Activated T-cell treated with anti-CD3 and anti-CD28 coated beads, Interleukin-2, amount 50 U/mL, for 72 hours (primary cell): Measurements from ENCODE around the gene GGACT. TPM values are rescaled to one million over a fixed set of nuclear protein-coding genes. Genes with fewer than 3 reads are reported as not detected.

ENCODE experiments used
- ATAC-seq, 2 donors: fragments of 150-1000 bp; cut with Tn5 transposase; replicated peaks in 1 of 2; 2 replicates each; pipeline ENCODE4 v1.10.0; 2021; ENCODE audit warnings: moderate library complexity in 2 of 2, mild to moderate bottlenecking in 1 of 2
- DNase-seq, 2 donors: peaks; one replicate each; pipeline ENCODE4 v3.0.0; 2021 to 2022; ENCODE audit warnings: mixed read lengths in 1 of 2
- H3K27ac Mint-ChIP-seq: one replicate; pipeline ENCODE4 v1.8.0; 2022; ENCODE audit warnings: mild to moderate bottlenecking, moderate library complexity, mixed read lengths
- H3K27me3 Mint-ChIP-seq: one replicate; pipeline ENCODE4 v1.8.0; 2022; ENCODE audit warnings: low read depth, mixed read lengths
- H3K36me3 Mint-ChIP-seq, 2 donors: one replicate each; pipeline ENCODE4 v1.8.0; 2022; ENCODE audit warnings: mixed read lengths in 2 of 2, mild to moderate bottlenecking in 1 of 2; ENCODE audit not compliant: insufficient read depth in 2 of 2
- H3K4me1 Mint-ChIP-seq: one replicate; pipeline ENCODE4 v1.8.0; 2022; ENCODE audit warnings: low read depth, mixed read lengths
- H3K4me3 Mint-ChIP-seq, 2 donors: one replicate each; pipeline ENCODE4 v1.8.0; 2022; ENCODE audit warnings: mild to moderate bottlenecking in 2 of 2, mixed read lengths in 2 of 2, moderate library complexity in 2 of 2
- H3K9me3 Mint-ChIP-seq, 2 donors: one replicate each; pipeline ENCODE4 v1.8.0; 2022; ENCODE audit warnings: mixed read lengths in 2 of 2
- total RNA-seq, 2 donors: library from RNA; stranded (reverse); gene quantifications; one replicate each; pipeline ENCODE4 v1.2.3, GENCODE V29; 2022

The GGACT gene
- total RNA-seq, 2 donors from 2014 or later, result 9.5 to 15.4 TPM

DNA sequence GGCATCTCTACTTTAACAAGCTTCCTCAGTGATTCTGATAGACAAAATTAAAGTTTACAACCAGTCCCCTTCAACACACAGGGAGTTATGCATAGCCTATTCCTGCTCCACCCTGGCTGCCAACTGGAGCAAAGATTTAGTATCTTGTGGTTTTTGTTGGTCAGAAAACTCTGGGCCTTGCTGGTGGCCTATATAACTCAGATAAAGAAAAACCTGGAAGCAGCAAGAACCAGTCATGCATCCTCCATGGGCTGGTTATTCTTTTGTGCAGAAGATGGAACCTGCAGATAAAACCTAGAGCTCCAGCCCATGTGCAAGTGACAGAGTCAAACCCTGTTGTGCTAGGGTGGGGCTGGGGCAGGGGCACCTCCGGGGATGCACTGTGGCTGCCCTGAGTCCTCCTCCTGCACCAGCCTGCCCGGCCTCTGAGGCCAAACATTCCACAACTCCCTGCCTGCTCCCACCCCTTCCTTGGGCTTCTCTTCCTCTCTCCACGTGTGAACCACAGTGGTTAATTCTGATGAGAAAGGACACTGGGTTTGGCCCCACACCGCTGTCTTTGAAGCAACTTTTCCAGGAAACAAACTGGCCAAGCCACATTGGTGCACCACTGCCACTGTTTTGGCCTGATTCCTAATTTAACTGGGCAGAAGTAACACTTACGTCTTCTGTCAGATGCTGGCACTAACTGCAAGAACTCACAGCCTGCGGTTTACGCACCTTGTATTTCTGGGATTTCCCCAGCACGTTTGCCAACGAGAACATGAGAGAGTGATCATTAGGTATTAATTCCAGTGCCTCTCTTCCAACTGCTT, 23.3 kb upstream of the GGACT start:
- Mint-ChIP-seq H3K36me3 (peaks cover 0 to 2% of the 10 kb centered on the region in 2 donors), H3K9me3 (no peaks in the 10 kb centered on the region), H3K27ac (no peak overlapping the region), H3K4me3 (no peak overlapping the region), H3K27me3 (no peaks in the 10 kb centered on the region), H3K4me1 (peaks cover 14% of the 10 kb centered on the region)
- DNase-seq (no peak), ATAC-seq (no peak)

DNA sequence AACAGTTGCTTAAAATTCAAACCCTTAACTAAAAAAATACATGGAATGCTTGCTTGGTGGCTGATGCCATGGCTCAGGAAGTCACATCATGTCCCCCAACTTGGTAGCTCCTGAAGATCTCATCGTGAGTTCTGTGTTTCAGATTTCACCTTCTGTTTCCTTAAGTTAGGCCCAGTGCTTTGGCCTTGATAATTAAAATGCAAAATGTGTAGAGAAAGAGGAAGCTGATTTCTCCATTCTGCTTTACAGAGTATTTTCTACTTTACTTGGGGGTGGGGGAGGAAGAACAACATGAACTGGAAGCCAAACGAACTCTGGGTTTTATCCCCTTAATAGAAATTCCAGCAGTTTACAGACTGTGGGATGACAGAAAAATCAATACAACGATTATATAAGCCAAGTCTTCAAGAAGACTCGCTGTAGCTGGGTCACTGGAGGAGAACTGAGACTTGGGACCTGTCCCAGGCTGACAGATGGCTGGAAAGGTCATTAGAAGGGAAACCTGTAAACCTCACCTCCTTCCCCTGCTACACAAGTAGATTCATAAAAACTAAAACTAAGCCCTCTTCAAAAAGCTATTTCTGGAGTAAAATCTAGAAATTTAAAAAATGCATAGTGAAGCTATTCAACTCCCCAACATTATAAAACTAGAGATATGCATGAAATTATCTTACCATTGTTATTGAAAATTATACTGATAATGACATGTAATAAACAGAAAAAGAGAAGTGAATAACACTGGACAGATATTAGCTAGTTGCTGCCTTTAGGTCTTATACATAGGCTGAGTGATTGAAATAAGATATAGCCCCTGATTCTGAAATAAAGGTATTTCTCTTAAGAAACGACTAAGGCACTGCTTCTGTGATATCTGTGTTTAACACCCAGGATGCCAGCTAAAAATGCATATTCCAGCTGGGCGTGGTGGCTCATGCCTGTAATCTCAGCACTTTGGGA, 22.1 kb upstream of the GGACT start:
- H3K27me3 Mint-ChIP-seq, result no peaks in the 10 kb centered on the region
- no peak overlapping the region for H3K4me3 Mint-ChIP-seq
- no peak overlapping the region for H3K27ac Mint-ChIP-seq
- ATAC-seq (no peak), DNase-seq (no peak)
- H3K9me3 Mint-ChIP-seq, result no peaks in the 10 kb centered on the region
- H3K4me1 Mint-ChIP-seq, result peaks cover 14% of the 10 kb centered on the region
- peaks cover 0 to 2% of the 10 kb centered on the region in 2 donors for H3K36me3 Mint-ChIP-seq

DNA sequence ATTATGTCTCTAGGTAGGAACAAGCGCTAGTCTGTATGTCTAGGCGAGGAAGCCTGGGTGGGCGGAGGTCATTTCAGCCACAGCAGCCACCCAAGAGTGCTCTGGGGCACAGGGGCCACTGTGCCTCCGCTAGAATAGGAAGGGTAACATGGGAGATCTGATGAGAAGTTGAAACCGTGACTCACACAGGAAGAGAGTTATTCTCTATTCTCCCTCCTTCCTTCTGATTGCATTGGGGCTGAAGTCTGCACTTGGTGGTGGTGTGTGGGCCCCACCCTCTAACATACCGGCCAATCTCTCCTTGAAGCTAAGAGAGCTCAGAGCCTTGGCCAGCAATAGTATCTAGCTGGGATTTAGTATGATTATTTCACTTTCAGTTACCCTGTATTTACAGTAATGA, 20.3 kb upstream of the GGACT start:
- Mint-ChIP-seq H3K27me3 (no peaks in the 10 kb centered on the region), H3K9me3 (no peaks in the 10 kb centered on the region), H3K4me3 (no peak overlapping the region), H3K4me1 (peaks cover 14% of the 10 kb centered on the region), H3K36me3 (peaks cover 0 to 2% of the 10 kb centered on the region in 2 donors), H3K27ac (peak overlapping the region; percentile 18)
- ATAC-seq (peak; percentile 97 to 98), DNase-seq (peak; percentile 16 to 21)

DNA sequence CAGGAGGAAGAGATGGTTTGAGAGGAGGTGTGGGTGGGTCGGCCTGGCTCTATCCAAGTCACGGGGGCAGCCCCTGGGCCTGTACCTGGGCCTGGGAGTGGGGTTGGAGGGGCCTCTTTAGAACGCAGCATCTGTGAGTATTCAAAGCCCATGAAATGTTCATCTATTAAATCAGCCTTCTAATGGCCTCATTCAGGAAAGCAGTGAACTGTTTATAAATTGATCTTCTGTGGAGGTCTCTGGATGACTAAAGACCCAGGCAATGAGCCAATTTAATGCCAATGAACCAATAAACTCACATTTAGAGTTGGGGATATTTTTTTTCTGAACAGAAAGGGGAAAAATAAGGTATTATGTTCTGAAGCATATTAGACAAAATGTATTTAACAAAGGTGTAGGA, 19.9 kb upstream of the GGACT start:
- Mint-ChIP-seq H3K9me3 (no peaks in the 10 kb centered on the region), H3K4me1 (peaks cover 14% of the 10 kb centered on the region), H3K4me3 (no peak overlapping the region), H3K36me3 (peaks cover 0 to 2% of the 10 kb centered on the region in 2 donors), H3K27me3 (no peaks in the 10 kb centered on the region), H3K27ac (peak overlapping the region; percentile 18)
- DNase-seq, result no peak
- ATAC-seq, result no peak

DNA sequence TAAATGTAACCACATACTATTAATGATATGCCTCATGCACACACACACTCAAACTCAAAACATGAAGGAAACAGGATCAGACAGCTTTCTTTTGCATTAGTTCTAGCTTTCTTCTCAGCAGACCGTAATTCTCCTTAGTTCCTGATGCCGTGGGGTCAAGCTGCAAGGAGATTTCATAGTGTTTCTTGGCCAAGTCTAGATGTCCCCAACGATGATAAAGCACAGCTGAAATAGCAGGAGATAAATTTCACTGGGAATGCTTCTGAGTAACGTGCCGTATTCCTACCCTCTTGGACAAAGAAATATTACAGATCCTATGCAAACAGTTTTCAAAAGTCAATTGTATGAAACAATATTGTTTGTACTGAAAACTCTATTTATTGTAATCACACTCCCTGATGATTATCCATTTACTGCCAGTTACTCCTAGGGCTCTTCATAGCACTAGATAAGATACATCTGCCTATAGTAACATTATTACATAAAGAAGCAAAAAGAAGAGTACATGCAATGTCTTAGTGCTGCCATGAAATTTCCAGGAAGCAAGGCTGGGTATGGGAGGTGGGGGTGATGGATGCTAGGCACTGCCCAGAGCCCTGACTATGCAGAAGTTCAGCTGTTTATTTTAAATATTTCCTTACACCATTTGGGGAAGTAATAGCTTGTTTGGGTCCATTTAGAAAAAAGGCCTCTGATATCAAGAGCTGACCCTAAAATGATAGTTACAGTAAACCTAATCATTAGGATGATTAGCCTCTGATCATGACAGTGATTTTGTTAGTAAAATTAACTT, 16.5 kb upstream of the GGACT start:
- Mint-ChIP-seq H3K27ac (no peak overlapping the region), H3K27me3 (no peaks in the 10 kb centered on the region), H3K4me1 (peaks cover 14% of the 10 kb centered on the region), H3K36me3 (peaks cover 0 to 2% of the 10 kb centered on the region in 2 donors), H3K4me3 (no peak overlapping the region), H3K9me3 (no peaks in the 10 kb centered on the region)
- DNase-seq (no peak), ATAC-seq (no peak)

DNA sequence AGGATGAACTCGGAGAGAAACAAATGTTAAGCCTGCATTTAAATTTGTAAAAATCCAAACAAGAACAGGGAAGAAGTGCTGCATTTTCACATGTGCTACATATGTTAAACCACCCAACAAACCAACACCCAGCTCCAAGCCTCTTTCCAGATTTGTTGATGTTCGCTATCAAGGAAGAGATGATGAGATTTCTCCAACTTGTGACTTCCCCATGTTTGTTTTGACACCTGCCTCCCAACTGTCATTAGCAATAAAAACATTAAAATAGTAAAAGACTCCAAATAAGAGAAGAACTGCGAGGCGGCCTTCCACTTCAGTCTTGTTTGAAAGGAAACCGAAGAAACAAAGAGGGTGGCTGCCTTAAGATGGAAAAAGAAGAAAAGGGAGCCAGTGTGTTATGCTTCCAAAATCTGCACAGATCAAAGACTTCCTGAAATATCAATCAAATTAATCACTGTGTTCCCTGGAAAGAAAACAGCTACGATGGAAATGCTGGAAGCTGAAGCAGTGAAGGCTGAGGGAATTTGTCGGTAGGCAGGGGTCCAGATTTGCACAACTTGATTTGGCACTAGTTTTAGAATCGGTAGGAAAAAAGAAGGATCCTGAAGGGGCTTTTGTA, 14.0 kb upstream of the GGACT start:
- H3K4me1 Mint-ChIP-seq, result no peaks in the 10 kb centered on the region
- no peaks in the 10 kb centered on the region for H3K27me3 Mint-ChIP-seq
- no peak for DNase-seq
- peaks cover 0 to 2% of the 10 kb centered on the region in 2 donors for H3K36me3 Mint-ChIP-seq
- no peak overlapping the region for H3K27ac Mint-ChIP-seq
- H3K9me3 Mint-ChIP-seq, result no peaks in the 10 kb centered on the region
- no peak for ATAC-seq
- H3K4me3 Mint-ChIP-seq, result no peak overlapping the region

DNA sequence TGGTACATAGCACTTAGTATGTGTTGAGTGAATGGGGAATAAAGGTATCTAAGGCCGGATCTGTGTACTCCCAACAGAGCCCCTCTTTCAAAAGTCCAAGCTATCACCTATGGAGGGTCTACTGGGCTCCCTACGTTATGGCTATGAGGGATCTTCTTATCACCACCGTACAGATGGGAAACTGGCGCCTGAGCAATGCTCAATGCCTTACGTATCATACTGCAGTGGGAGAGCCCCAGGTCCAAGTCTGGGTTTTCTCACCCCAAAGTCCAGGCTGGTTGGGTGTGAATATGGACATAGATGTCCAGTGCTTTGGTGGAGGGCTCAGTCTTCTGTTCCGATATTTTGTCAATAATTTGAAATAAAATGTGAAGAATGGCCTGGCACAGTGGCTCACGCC, 13.1 kb upstream of the GGACT start:
- H3K27ac Mint-ChIP-seq, result no peak overlapping the region
- H3K9me3 Mint-ChIP-seq, result no peaks in the 10 kb centered on the region
- no peaks in the 10 kb centered on the region for H3K36me3 Mint-ChIP-seq
- no peaks in the 10 kb centered on the region for H3K4me1 Mint-ChIP-seq
- H3K27me3 Mint-ChIP-seq, result no peaks in the 10 kb centered on the region
- ATAC-seq (no peak), DNase-seq (no peak)
- H3K4me3 Mint-ChIP-seq, result no peak overlapping the region

GRCh38 chr13:100600915-100601314, 12.3 kb upstream of the GGACT start:
- Mint-ChIP-seq H3K4me1 (no peaks in the 10 kb centered on the region), H3K4me3 (no peak overlapping the region), H3K27ac (no peak overlapping the region)

DNA sequence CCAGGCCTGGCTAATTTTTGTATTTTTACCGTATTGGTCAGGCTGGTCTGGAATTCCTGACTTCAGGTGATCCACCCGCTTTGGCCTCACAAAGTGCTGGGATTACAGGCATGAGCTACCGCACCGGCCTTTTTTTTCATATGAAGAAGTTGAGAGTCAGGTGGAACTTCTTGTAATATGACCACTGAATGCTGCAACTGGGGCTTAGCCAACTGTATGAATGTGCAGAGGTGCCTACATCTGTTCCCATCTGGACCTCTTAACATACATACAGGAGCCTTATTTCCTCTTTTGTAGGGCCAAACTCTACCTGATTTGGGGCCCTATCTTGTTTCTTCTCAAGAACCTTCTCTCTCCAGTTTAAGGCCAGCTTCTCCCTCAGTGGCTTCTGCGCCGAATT, 11.9 kb upstream of the GGACT start:
- Mint-ChIP-seq H3K27ac (no peak overlapping the region), H3K4me3 (no peak overlapping the region), H3K36me3 (no peaks in the 10 kb centered on the region), H3K27me3 (no peaks in the 10 kb centered on the region), H3K4me1 (no peaks in the 10 kb centered on the region), H3K9me3 (no peaks in the 10 kb centered on the region)
- ATAC-seq (no peak), DNase-seq (no peak)

More at GRCh38 chr13:100600915-100601314, 12.3 kb upstream of the GGACT start:
- H3K36me3 Mint-ChIP-seq, result no peaks in the 10 kb centered on the region
- H3K9me3 Mint-ChIP-seq, result no peaks in the 10 kb centered on the region
- DNase-seq (no peak), ATAC-seq (no peak)
- no peaks in the 10 kb centered on the region for H3K27me3 Mint-ChIP-seq

- ATAC-seq (no peak), DNase-seq (no peak)
- Mint-ChIP-seq H3K4me3 (no peak overlapping the region), H3K27ac (no peak overlapping the region), H3K4me1 (no peaks in the 10 kb centered on the region), H3K27me3 (no peaks in the 10 kb centered on the region), H3K9me3 (no peaks in the 10 kb centered on the region), H3K36me3 (no peaks in the 10 kb centered on the region)
Measured at GRCh38 chr13:100597253-100597652, 8.7 kb upstream of the GGACT start.

DNA sequence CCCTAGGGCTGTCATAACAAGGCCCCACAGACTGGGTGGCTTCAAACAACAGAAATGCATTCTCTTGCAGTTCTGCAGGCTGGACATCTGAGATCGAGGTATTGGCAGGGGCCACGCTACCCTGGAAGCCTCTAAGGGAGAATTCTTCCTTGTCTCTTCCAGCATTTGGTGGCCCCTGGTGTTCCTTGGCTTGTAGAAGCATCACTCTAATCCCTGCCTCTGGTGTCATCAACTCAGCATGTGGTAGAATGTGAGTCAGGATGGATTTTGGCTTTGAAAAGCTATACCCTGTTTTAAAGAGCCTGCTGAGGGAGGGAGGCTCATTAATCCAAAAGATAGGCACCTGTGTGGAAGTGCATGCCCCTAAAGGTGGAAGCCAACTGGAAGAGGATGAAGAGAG, 7.9 kb upstream of the GGACT start:
- ATAC-seq, result no peak
- Mint-ChIP-seq H3K36me3 (no peaks in the 10 kb centered on the region), H3K9me3 (no peaks in the 10 kb centered on the region), H3K4me3 (no peak overlapping the region), H3K27me3 (no peaks in the 10 kb centered on the region), H3K4me1 (no peaks in the 10 kb centered on the region), H3K27ac (no peak overlapping the region)
- no peak for DNase-seq

GRCh38 chr13:100594731-100595130, 6.1 kb upstream of the GGACT start:
- H3K4me1 Mint-ChIP-seq, result no peaks in the 10 kb centered on the region
- no peaks in the 10 kb centered on the region for H3K9me3 Mint-ChIP-seq
- DNase-seq (no peak), ATAC-seq (no peak)
- H3K36me3 Mint-ChIP-seq, result no peaks in the 10 kb centered on the region
- no peaks in the 10 kb centered on the region for H3K27me3 Mint-ChIP-seq
- no peak overlapping the region for H3K4me3 Mint-ChIP-seq
- H3K27ac Mint-ChIP-seq, result no peak overlapping the region
